Smooth muscle cell (in vitro differentiated cells): Measurements from ENCODE around the gene RABIF. TPM values are rescaled to one million over a fixed set of nuclear protein-coding genes. Genes with fewer than 3 reads are reported as not detected.

Source experiments
- DNase-seq: peaks from one replicate; lab custom pipeline; 2025; ENCODE audit not compliant: unreplicated experiment; lab: John Stamatoyannopoulos, UW
- H2AFZ ChIP-seq: fragments of 200-600 bp; sonication (generic); 2 replicates; pipeline ENCODE4 v1.6.0; 2016; ENCODE audit warnings: antibody characterized with exemption, low read depth, mild to moderate bottlenecking
- H3F3A ChIP-seq: fragments of 200-600 bp; sonication (generic); 2 replicates; pipeline ENCODE4 v1.6.0; 2017; ENCODE audit warnings: antibody characterized with exemption, low read depth
- H3K27ac ChIP-seq: fragments of 200-600 bp; sonication (generic); 2 replicates; pipeline ENCODE4 v1.5.1; 2016; ENCODE audit warnings: low read depth, mild to moderate bottlenecking
- H3K27me3 ChIP-seq: fragments of 200-600 bp; sonication (generic); 2 replicates; pipeline ENCODE4 v1.6.1; 2016; ENCODE audit warnings: low read depth, mild to moderate bottlenecking
- H3K36me3 ChIP-seq: fragments of 200-600 bp; sonication (generic); 2 replicates; pipeline ENCODE4 v1.5.1; 2016; ENCODE audit warnings: low read depth
- H3K4me1 ChIP-seq: fragments of 200-600 bp; sonication (generic); 2 replicates; pipeline ENCODE4 v1.5.1; 2016; ENCODE audit warnings: low read depth
- H3K4me2 ChIP-seq: fragments of 200-600 bp; sonication (generic); 2 replicates; pipeline ENCODE4 v1.6.0; 2016; ENCODE audit warnings: mild to moderate bottlenecking
- H3K4me3 ChIP-seq: fragments of 200-600 bp; sonication (generic); 2 replicates; pipeline ENCODE4 v1.5.1; 2016; ENCODE audit warnings: mild to moderate bottlenecking
- H3K79me2 ChIP-seq: fragments of 200-600 bp; sonication (generic); 2 replicates; pipeline ENCODE4 v1.6.0; 2016; ENCODE audit warnings: low read depth, mild to moderate bottlenecking
- H3K9ac ChIP-seq: fragments of 200-600 bp; sonication (generic); 2 replicates; pipeline ENCODE4 v1.6.0; 2016; ENCODE audit warnings: low read depth
- H3K9me3 ChIP-seq: fragments of 200-600 bp; sonication (generic); replicated peaks from 2 replicates; pipeline ENCODE4 v1.5.1; 2016; ENCODE audit warnings: low read depth
- H4K20me1 ChIP-seq: fragments of 200-600 bp; sonication (generic); 2 replicates; pipeline ENCODE4 v1.6.0; 2016; ENCODE audit warnings: low read depth
- WGBS: methylation state at CpG from one replicate; pipeline ENCODE4 v1.1.7; 2016; ENCODE audit warnings: low lambda C conversion rate; 5-methylcytosine and 5-hydroxymethylcytosine counted together
- polyA plus RNA-seq: library from polyadenylated mRNA; unstranded; fragments of >200 nt; fragmentation: Nextera tagmentation; extraction: Ambion mirVana; gene quantifications from 2 replicates; pipeline ENCODE4 v1.2.1, GENCODE V29; 2016
- total RNA-seq: library from RNA; depleted of rRNA; stranded (reverse); fragments of >200 nt; gene quantifications from 2 replicates; pipeline ENCODE4 v1.2.3, GENCODE V29; 2014
- TF ChIP-seq, protein P1 (sequence below): fragments of 200-600 bp; sonication (generic); IDR thresholded peaks from 2 replicates; pipeline ENCODE4 v1.5.1; 2017; ENCODE audit warnings: borderline replicate concordance, mild to moderate bottlenecking, antibody characterized with exemption; ENCODE audit not compliant: insufficient read depth, poor library complexity, severe bottlenecking

Gene RABIF
- total and polyA plus RNA-seq, 2 experiments from 2014 or later, result 5.2 to 6.9 TPM

DNA sequence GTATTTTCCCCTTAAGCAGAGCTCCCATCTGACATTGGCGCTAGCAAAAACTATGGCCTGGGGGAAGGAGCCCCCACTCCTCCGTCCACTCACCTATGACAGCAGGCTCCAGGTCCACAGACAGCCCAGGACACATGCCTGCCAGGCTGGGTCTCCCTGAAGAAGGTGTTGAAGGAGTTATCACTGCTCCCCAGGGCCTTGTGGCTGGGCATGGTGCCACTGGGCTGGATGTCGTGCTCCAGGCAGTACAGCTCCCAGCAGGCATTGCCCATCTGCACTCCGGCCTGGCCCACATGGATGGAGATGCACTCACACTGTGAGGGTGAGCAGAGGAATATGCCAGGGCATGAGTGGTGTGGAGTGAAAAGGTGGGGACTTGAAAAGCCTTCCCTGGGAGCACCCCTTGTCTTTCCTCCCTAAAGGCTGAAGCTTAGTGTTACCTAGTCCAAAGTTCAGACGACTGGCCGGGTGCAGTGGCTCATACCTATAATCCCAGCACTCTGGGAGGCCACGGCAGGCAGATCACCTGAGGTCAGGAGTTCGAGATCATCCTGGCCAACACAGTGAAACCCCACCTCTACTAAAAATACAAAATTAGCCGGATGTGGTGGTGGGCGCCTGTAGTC lies 30.0 kb downstream of the RABIF start:
- Histone ChIP-seq H3K36me3 (no peaks in the 10 kb centered on the region), H2AFZ (no peak overlapping the region), H3K9me3 (no peaks in the 10 kb centered on the region), H3K4me2 (no peak overlapping the region), H3F3A (no peaks in the 10 kb centered on the region), H3K27ac (no peak overlapping the region), H3K27me3 (no peaks in the 10 kb centered on the region), H3K79me2 (no peaks in the 10 kb centered on the region), H4K20me1 (no peaks in the 10 kb centered on the region), H3K4me3 (no peak overlapping the region), H3K4me1 (peaks cover 5% of the 10 kb centered on the region), H3K9ac (no peak overlapping the region)
- DNase-seq, result no peak
- 94% methylated on average over 10 of the region's 10 CpGs for WGBS
- TF ChIP-seq, protein P1, sequence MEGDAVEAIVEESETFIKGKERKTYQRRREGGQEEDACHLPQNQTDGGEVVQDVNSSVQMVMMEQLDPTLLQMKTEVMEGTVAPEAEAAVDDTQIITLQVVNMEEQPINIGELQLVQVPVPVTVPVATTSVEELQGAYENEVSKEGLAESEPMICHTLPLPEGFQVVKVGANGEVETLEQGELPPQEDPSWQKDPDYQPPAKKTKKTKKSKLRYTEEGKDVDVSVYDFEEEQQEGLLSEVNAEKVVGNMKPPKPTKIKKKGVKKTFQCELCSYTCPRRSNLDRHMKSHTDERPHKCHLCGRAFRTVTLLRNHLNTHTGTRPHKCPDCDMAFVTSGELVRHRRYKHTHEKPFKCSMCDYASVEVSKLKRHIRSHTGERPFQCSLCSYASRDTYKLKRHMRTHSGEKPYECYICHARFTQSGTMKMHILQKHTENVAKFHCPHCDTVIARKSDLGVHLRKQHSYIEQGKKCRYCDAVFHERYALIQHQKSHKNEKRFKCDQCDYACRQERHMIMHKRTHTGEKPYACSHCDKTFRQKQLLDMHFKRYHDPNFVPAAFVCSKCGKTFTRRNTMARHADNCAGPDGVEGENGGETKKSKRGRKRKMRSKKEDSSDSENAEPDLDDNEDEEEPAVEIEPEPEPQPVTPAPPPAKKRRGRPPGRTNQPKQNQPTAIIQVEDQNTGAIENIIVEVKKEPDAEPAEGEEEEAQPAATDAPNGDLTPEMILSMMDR, result no peak

DNA sequence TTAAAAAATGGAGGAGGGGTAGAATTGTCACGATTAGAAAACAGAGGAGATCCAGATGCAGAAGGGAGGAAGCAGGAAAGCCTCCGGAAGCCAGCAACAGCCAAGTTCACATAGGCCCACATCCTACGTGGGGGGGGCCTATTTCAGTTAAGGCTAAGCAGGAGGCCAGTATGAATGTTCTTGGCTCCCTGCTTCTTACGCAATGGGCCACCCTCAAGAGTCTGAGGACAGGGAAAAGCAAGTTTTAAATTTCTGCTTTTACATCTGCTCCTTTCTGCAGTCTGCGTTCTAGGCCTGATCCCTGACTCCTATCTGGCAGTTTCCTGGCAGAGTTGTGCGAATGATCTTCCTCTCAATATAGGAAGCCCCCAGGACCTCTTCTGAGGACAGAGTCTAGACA lies 30.6 kb downstream of the RABIF start:
- Histone ChIP-seq H3K9me3 (no peaks in the 10 kb centered on the region), H3K79me2 (no peaks in the 10 kb centered on the region), H4K20me1 (no peaks in the 10 kb centered on the region), H3K27ac (no peak overlapping the region), H3K4me2 (no peak overlapping the region), H3K4me1 (peaks cover 5% of the 10 kb centered on the region), H3K27me3 (no peaks in the 10 kb centered on the region), H3K9ac (no peak overlapping the region), H3K36me3 (no peaks in the 10 kb centered on the region), H2AFZ (no peak overlapping the region), H3F3A (no peaks in the 10 kb centered on the region), H3K4me3 (no peak overlapping the region)
- DNase-seq, result no peak
- 77% methylated on average over 6 of the region's 6 CpGs for WGBS
- TF ChIP-seq, protein P1, result no peak

GRCh38 chr1:202857136-202857610 lies 31.8 kb downstream of the RABIF start:
- H3K4me3 ChIP-seq, result no peak overlapping the region
- H3K27me3 ChIP-seq, result no peaks in the 10 kb centered on the region
- peaks cover 3% of the 10 kb centered on the region for H3K4me1 ChIP-seq
- no peak for DNase-seq
- H3F3A ChIP-seq, result no peaks in the 10 kb centered on the region
- H3K79me2 ChIP-seq, result no peaks in the 10 kb centered on the region
- no peak overlapping the region for H3K27ac ChIP-seq
- H2AFZ ChIP-seq, result no peak overlapping the region
- WGBS, result 67% methylated on average over 4 of the region's 4 CpGs
- TF ChIP-seq, protein P1, result no peak
- no peaks in the 10 kb centered on the region for H4K20me1 ChIP-seq
- no peak overlapping the region for H3K4me2 ChIP-seq
- H3K9ac ChIP-seq, result no peak overlapping the region
- no peaks in the 10 kb centered on the region for H3K36me3 ChIP-seq
- no peaks in the 10 kb centered on the region for H3K9me3 ChIP-seq

- H3K4me2 ChIP-seq, result no peak overlapping the region
- no peaks in the 10 kb centered on the region for H4K20me1 ChIP-seq
- no peak overlapping the region for H3K9ac ChIP-seq
- no peak overlapping the region for H2AFZ ChIP-seq
- H3K27me3 ChIP-seq, result no peaks in the 10 kb centered on the region
- H3K36me3 ChIP-seq, result no peaks in the 10 kb centered on the region
- 92% methylated on average over 2 of the region's 2 CpGs for WGBS
- no peaks in the 10 kb centered on the region for H3K79me2 ChIP-seq
- no peak overlapping the region for H3K27ac ChIP-seq
- H3K9me3 ChIP-seq, result no peaks in the 10 kb centered on the region
- no peaks in the 10 kb centered on the region for H3K4me1 ChIP-seq
- H3F3A ChIP-seq, result no peaks in the 10 kb centered on the region
- DNase-seq, result no peak
- TF ChIP-seq, protein P1, result no peak
- no peak overlapping the region for H3K4me3 ChIP-seq
Measured at GRCh38 chr1:202856014-202856413, 32.9 kb downstream of the RABIF start.
